Measurements from ENCODE around the gene GOLPH3.

Gene GOLPH3

GRCh38 chr5:32206509-32207354 lies 32.6 kb upstream of the GOLPH3 start:
- DNase-seq (ENCODE audit: low read depth, low spot score): no peak
- no peak overlapping the region for H3K4me3 ChIP-seq (ENCODE audit: low read depth, low read length)
- in situ Hi-C loops (cut with HindIII; ENCODE audit: low sequenced_read_pairs): no loop called here
- TF ChIP-seq, protein P1, sequence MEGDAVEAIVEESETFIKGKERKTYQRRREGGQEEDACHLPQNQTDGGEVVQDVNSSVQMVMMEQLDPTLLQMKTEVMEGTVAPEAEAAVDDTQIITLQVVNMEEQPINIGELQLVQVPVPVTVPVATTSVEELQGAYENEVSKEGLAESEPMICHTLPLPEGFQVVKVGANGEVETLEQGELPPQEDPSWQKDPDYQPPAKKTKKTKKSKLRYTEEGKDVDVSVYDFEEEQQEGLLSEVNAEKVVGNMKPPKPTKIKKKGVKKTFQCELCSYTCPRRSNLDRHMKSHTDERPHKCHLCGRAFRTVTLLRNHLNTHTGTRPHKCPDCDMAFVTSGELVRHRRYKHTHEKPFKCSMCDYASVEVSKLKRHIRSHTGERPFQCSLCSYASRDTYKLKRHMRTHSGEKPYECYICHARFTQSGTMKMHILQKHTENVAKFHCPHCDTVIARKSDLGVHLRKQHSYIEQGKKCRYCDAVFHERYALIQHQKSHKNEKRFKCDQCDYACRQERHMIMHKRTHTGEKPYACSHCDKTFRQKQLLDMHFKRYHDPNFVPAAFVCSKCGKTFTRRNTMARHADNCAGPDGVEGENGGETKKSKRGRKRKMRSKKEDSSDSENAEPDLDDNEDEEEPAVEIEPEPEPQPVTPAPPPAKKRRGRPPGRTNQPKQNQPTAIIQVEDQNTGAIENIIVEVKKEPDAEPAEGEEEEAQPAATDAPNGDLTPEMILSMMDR (IDR thresholded peaks at IDR 0.05; ENCODE audit: low read depth, low read length): no peak

DNA sequence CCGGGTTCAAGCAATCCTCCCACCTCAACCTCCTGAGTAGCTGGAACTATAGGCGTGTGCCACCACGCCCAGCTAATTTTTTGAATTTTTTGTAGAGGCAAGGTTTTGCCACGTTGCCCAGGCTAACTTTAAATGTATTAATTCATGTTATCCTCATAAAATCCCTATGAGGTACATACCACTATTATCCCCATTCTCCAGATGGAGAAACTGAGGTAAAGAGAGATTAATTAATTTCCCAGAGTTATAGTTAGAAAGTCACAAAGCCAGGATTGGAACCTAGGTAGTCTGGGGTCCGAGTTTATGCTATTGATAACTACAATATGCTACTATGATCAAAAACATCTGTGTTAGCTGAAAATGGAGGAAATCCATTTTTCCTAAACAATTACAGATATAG lies 31.9 kb upstream of the GOLPH3 start:
- H3K4me3 ChIP-seq (ENCODE audit: low read depth, low read length): no peak overlapping the region
- DNase-seq (ENCODE audit: low read depth, low spot score): no peak
- in situ Hi-C loops (cut with HindIII; ENCODE audit: low sequenced_read_pairs): no loop called here
- TF ChIP-seq, protein P1 (IDR thresholded peaks at IDR 0.05; ENCODE audit: low read depth, low read length): no peak

GRCh38 chr5:32202394-32202793 lies 28.3 kb upstream of the GOLPH3 start:
- TF ChIP-seq, protein P1 (IDR thresholded peaks at IDR 0.05; ENCODE audit: low read depth, low read length): no peak
- DNase-seq (ENCODE audit: low read depth, low spot score): no peak
- in situ Hi-C loops (cut with HindIII; ENCODE audit: low sequenced_read_pairs): no loop called here
- no peak overlapping the region for H3K4me3 ChIP-seq (ENCODE audit: low read depth, low read length)

DNA sequence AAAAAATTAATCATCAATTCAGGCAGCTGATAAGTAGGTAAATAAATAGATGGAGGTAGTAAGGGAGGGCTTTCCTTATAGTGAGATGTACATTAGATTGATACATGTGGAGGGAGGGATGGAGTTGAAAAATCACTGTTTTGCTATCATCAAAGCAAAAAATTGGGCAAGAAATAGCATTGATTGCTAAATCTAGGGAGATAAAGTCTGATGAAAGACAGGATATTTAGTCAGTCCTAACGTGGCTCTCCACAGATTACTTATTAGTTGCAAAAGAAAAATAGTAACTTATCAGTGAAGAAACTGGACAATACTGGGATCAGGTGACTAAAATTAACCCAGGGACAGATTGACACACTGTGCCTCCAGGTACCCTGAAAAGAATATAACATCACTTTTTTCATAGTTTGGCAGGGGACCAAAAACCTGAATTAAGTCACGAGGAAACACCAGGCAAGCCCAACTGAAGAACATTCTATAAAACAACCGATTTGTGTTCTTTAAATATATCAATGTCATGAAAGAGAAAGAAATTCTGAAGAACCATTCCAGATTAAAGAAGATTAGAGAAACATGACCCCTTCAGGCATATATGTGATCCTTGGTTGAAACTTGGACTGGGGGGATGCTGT lies 27.1 kb upstream of the GOLPH3 start:
- TF ChIP-seq, protein P1 (IDR thresholded peaks at IDR 0.05; ENCODE audit: low read depth, low read length): no peak
- DNase-seq (ENCODE audit: low read depth, low spot score): no peak
- H3K4me3 ChIP-seq (ENCODE audit: low read depth, low read length): no peak overlapping the region
- in situ Hi-C loops (cut with HindIII; ENCODE audit: low sequenced_read_pairs): no loop called here

GRCh38 chr5:32197032-32197431 lies 22.9 kb upstream of the GOLPH3 start:
- in situ Hi-C loops (cut with HindIII; ENCODE audit: low sequenced_read_pairs): no loop called here
- H3K4me3 ChIP-seq (ENCODE audit: low read depth, low read length): no peak overlapping the region
- no peak for DNase-seq (ENCODE audit: low read depth, low spot score)
- TF ChIP-seq, protein P1 (IDR thresholded peaks at IDR 0.05; ENCODE audit: low read depth, low read length): no peak

- H3K4me3 ChIP-seq (ENCODE audit: low read depth, low read length): no peak overlapping the region
- TF ChIP-seq, protein P1 (IDR thresholded peaks at IDR 0.05; ENCODE audit: low read depth, low read length): no peak
- in situ Hi-C loops (cut with HindIII; ENCODE audit: low sequenced_read_pairs): no loop called here
- no peak for DNase-seq (ENCODE audit: low read depth, low spot score)
These were observed 21.1 kb upstream of the GOLPH3 start for GRCh38 chr5:32195265-32195664.

Data from astrocyte of the spinal cord (primary cell).